C4-2B (cell line): ENCODE measurements around the gene AGO1.

ENCODE experiments used
- CTCF ChIP-seq: fragments of 450-650 bp; conservative IDR thresholded peaks from 2 replicates; pipeline ENCODE4 v1.5.1; 2017; ENCODE audit warnings: mild to moderate bottlenecking
- ZFX ChIP-seq: fragments of 450-650 bp; IDR thresholded peaks from 2 replicates; pipeline ENCODE4 v1.6.1; 2017

GRCh38 chr1:35851132-35851869 lies 31.7 kb upstream of the AGO1 start:
- TF ChIP-seq CTCF (no peak), ZFX (no peak)
